GM06990 (cell line): ENCODE results near the gene DOCK1.

ENCODE experiments used
- DNase-seq: peaks from one replicate; pipeline ENCODE4 v3.0.0-alpha.2; 2011; ENCODE audit not compliant: insufficient read length; ENCODE audit errors: extremely low read depth
- H3K27me3 ChIP-seq: replicated peaks from 2 replicates; pipeline ENCODE4 v1.6.0; 2011; ENCODE audit warnings: low read length; ENCODE audit not compliant: control insufficient read depth, insufficient read depth
- H3K36me3 ChIP-seq: 2 replicates; pipeline ENCODE4 v1.5.1; 2011; ENCODE audit warnings: low read length; ENCODE audit not compliant: control insufficient read depth, insufficient read depth
- H3K4me3 ChIP-seq: replicated peaks from 2 replicates; pipeline ENCODE4 v1.5.1; 2011; ENCODE audit warnings: low read depth, mild to moderate bottlenecking, control low read depth, low read length
- CTCF ChIP-seq: IDR thresholded peaks from 2 replicates; pipeline ENCODE4 v1.5.1; 2011; ENCODE audit warnings: low read length, control low read depth, mild to moderate bottlenecking, inconsistent platforms; ENCODE audit not compliant: insufficient read depth, poor library complexity, severe bottlenecking

Gene DOCK1

GRCh38 chr10:126924180-126924914 is 19.1 kb downstream of the DOCK1 start:
- no peak for DNase-seq
- H3K36me3 ChIP-seq = no peaks in the 10 kb centered on the region
- TF ChIP-seq CTCF = no peak
- H3K27me3 ChIP-seq = no peaks in the 10 kb centered on the region
- H3K4me3 ChIP-seq = no peak overlapping the region

- Histone ChIP-seq H3K36me3 (no peaks in the 10 kb centered on the region), H3K27me3 (no peaks in the 10 kb centered on the region), H3K4me3 (no peak overlapping the region)
- DNase-seq = no peak
- no peak for TF ChIP-seq CTCF
These were observed 19.7 kb downstream of the DOCK1 start for GRCh38 chr10:126924915-126925300.

GRCh38 chr10:126926568-126926967 is 21.3 kb downstream of the DOCK1 start:
- no peaks in the 10 kb centered on the region for H3K36me3 ChIP-seq
- no peaks in the 10 kb centered on the region for H3K27me3 ChIP-seq
- no peak for DNase-seq
- no peak overlapping the region for H3K4me3 ChIP-seq
- TF ChIP-seq CTCF = no peak

- Histone ChIP-seq H3K36me3 (no peaks in the 10 kb centered on the region), H3K4me3 (no peak overlapping the region), H3K27me3 (no peaks in the 10 kb centered on the region)
- DNase-seq = no peak
- no peak for TF ChIP-seq CTCF
These were observed 22.6 kb downstream of the DOCK1 start for GRCh38 chr10:126927799-126928198.

GRCh38 chr10:126928274-126928673 is 23.0 kb downstream of the DOCK1 start:
- TF ChIP-seq CTCF = no peak
- DNase-seq = no peak

GRCh38 chr10:126929391-126929790 is 24.2 kb downstream of the DOCK1 start:
- TF ChIP-seq CTCF = no peak
- Histone ChIP-seq H3K36me3 (no peaks in the 10 kb centered on the region), H3K4me3 (no peak overlapping the region), H3K27me3 (no peaks in the 10 kb centered on the region)
- no peak for DNase-seq

More at GRCh38 chr10:126928274-126928673, 23.0 kb downstream of the DOCK1 start:
- Histone ChIP-seq H3K36me3 (no peaks in the 10 kb centered on the region), H3K27me3 (no peaks in the 10 kb centered on the region), H3K4me3 (no peak overlapping the region)
